ENCODE data around the gene POLN. TPM values are rescaled to one million over a fixed set of nuclear protein-coding genes. Genes with fewer than 3 reads are reported as not detected.

The POLN gene
- total RNA-seq, 2 donors from 2014 or later, result 2.8 to 2.9 TPM

- peak; percentile 71 for DNase-seq
- no peak overlapping the region for H3K27ac ChIP-seq (ENCODE audit: low read depth, low read length)
- H3K4me3 Mint-ChIP-seq, result peak overlapping the region; percentile 48
- H3K9me3 ChIP-seq (ENCODE audit: control insufficient read depth, low read length), result no peaks in the 10 kb centered on the region
- no peak overlapping the region for H3K4me3 ChIP-seq (ENCODE audit: low read length)
- WGBS, 2 experiments (ENCODE audit: insufficient coverage in 1 of 2, insufficient read length in 1 of 2), result 1 to 2% methylated on average over 32 to 93 of the region's 93 CpGs
- peaks cover 58% of the 10 kb centered on the region for H3K27me3 Mint-ChIP-seq (ENCODE audit: insufficient read depth)
- H3K36me3 ChIP-seq (ENCODE audit: control insufficient read depth, insufficient read depth, low read length), result no peaks in the 10 kb centered on the region
- H3K9me3 Mint-ChIP-seq, result no peaks in the 10 kb centered on the region
- no peak overlapping the region for H3K27ac Mint-ChIP-seq
- no peaks in the 10 kb centered on the region for H3K4me1 Mint-ChIP-seq
- H3K27me3 ChIP-seq (ENCODE audit: control insufficient read depth, insufficient read depth, low read length, poor library complexity, severe bottlenecking), result peaks cover 61% of the 10 kb centered on the region
- no peak overlapping the region for H3K9ac ChIP-seq (ENCODE audit: extremely low read depth, low read length, poor library complexity, severe bottlenecking)
- no peaks in the 10 kb centered on the region for H3K36me3 Mint-ChIP-seq (ENCODE audit: low read depth)
- no peak for TF ChIP-seq CTCF (conservative IDR thresholded peaks at IDR 0.05)
- no peaks in the 10 kb centered on the region for H3K4me1 ChIP-seq (ENCODE audit: control insufficient read depth, insufficient read depth, low read length)
Measured at GRCh38 chr4:2058264-2059045, 183.5 kb downstream of the POLN start.

- no peaks in the 10 kb centered on the region for H3K9me3 Mint-ChIP-seq
- H3K4me1 Mint-ChIP-seq, result no peaks in the 10 kb centered on the region
- Histone ChIP-seq H3K4me3 (ENCODE audit: low read length) (no peak overlapping the region), H3K9me3 (ENCODE audit: control insufficient read depth, low read length) (no peaks in the 10 kb centered on the region), H3K36me3 (ENCODE audit: control insufficient read depth, insufficient read depth, low read length) (no peaks in the 10 kb centered on the region), H3K27ac (ENCODE audit: low read depth, low read length) (no peak overlapping the region), H3K27me3 (ENCODE audit: control insufficient read depth, insufficient read depth, low read length, poor library complexity, severe bottlenecking) (peaks cover 63% of the 10 kb centered on the region), H3K4me1 (ENCODE audit: control insufficient read depth, insufficient read depth, low read length) (no peaks in the 10 kb centered on the region), H3K9ac (ENCODE audit: extremely low read depth, low read length, poor library complexity, severe bottlenecking) (no peak overlapping the region)
- WGBS, 2 experiments (ENCODE audit: insufficient coverage in 1 of 2, insufficient read length in 1 of 2), result 71 to 76% methylated on average over 22 to 26 of the region's 26 CpGs
- H3K4me3 Mint-ChIP-seq, result peak overlapping the region; percentile 48
- TF ChIP-seq CTCF (conservative IDR thresholded peaks at IDR 0.05), result no peak
- H3K36me3 Mint-ChIP-seq (ENCODE audit: low read depth), result no peaks in the 10 kb centered on the region
- H3K27me3 Mint-ChIP-seq (ENCODE audit: insufficient read depth), result peaks cover 62% of the 10 kb centered on the region
- no peak for DNase-seq
- no peak overlapping the region for H3K27ac Mint-ChIP-seq
Measured at GRCh38 chr4:2057382-2058065, 184.4 kb downstream of the POLN start.

DNA sequence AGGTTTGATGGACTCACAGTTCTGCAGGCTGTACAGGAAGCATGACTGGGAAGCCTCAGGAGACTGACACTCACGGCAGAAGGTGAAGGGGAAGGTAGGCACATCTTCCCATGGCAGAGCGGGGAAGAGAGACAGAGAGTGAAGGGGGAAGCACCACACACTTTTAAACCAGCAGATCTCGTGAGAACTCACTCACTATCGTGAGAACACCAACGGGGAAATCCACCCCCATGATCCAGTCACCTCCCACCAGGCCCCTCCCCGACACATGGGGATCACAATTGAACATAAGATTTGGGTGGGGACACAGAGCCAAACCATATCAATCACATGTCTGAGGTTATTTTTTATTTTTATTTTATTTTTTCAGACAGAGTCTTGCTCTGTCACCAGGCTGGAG is 187.7 kb downstream of the POLN start:
- no peaks in the 10 kb centered on the region for H3K36me3 ChIP-seq (ENCODE audit: control insufficient read depth, insufficient read depth, low read length)
- H3K27ac ChIP-seq (ENCODE audit: low read depth, low read length), result no peak overlapping the region
- H3K27me3 ChIP-seq (ENCODE audit: control insufficient read depth, insufficient read depth, low read length, poor library complexity, severe bottlenecking), result peaks cover 44% of the 10 kb centered on the region
- no peaks in the 10 kb centered on the region for H3K4me1 ChIP-seq (ENCODE audit: control insufficient read depth, insufficient read depth, low read length)
- peaks cover 52% of the 10 kb centered on the region for H3K27me3 Mint-ChIP-seq (ENCODE audit: insufficient read depth)
- TF ChIP-seq CTCF (conservative IDR thresholded peaks at IDR 0.05), result no peak
- H3K9ac ChIP-seq (ENCODE audit: extremely low read depth, low read length, poor library complexity, severe bottlenecking), result no peak overlapping the region
- H3K27ac Mint-ChIP-seq, result no peak overlapping the region
- H3K4me3 ChIP-seq (ENCODE audit: low read length), result no peak overlapping the region
- H3K36me3 Mint-ChIP-seq (ENCODE audit: low read depth), result no peaks in the 10 kb centered on the region
- DNase-seq, result no peak
- no peaks in the 10 kb centered on the region for H3K9me3 Mint-ChIP-seq
- H3K4me3 Mint-ChIP-seq, result no peak overlapping the region
- WGBS, 2 experiments (ENCODE audit: insufficient coverage in 1 of 2, insufficient read length in 1 of 2), result 91 to 95% methylated on average over 5 to 6 of the region's 6 CpGs
- no peaks in the 10 kb centered on the region for H3K9me3 ChIP-seq (ENCODE audit: control insufficient read depth, low read length)
- no peaks in the 10 kb centered on the region for H3K4me1 Mint-ChIP-seq

Measured in endodermal cell (in vitro differentiated cells).